ENCODE results near the gene WRNIP1. TPM values are rescaled to one million over a fixed set of nuclear protein-coding genes. Genes with fewer than 3 reads are reported as not detected.

WRNIP1 gene
- total and polyA plus RNA-seq, 2 of the 4 experiments (the other 2 are of a cell fraction) = 43.7 to 47.1 TPM

DNA sequence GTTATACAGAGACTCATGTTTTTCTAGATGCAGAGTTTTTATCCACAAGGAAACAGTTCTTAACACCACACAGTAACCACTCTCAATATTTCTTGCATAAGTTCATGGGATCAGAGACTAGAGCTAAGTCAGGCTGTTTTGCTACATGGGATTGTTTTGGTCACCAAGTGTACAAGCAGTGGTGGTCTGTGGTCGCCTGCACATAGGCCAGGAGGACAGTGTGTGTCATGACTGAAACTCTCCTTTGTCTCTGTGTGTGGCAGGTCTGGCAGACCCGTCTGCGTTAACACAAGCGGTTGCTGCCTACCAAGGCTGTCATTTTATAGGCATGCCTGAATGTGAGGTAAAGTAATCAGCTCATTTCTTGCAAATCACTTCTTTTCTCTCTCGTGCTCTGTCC, 18.9 kb downstream of the WRNIP1 start:
- POLR2A ChIA-PET (ENCODE audit: unreplicated experiment) = interaction anchor here (0.7 kb wide), 1 partner anchor 116 kb away, joined by 4 read pairs; no protein-coding TSS in a partner anchor
- H3K18ac ChIP-seq (ENCODE audit: low read depth, low read length) = no peak overlapping the region
- peaks cover 61 to 82% of the 10 kb centered on the region in 2 experiments for H3K79me1 ChIP-seq (ENCODE audit: low read depth in 1 of 2, low read length in 2 of 2)
- BruUV-seq (replicated peaks) = no TSS peak
- no peak overlapping the region for H4K91ac ChIP-seq (ENCODE audit: insufficient read depth, low read depth, low read length)
- H3K4me1 ChIP-seq (ENCODE audit: control insufficient read depth, insufficient read depth, low read length) = peaks cover 13% of the 10 kb centered on the region
- peaks cover 25% of the 10 kb centered on the region for H3K9me1 ChIP-seq (ENCODE audit: insufficient read depth, low read length)
- H3K27ac ChIP-seq (ENCODE audit: insufficient read depth, low read length) = peak overlapping the region; percentile 36; the same call in 1 of the 2 replicates
- no peak overlapping the region for H2BK15ac ChIP-seq (ENCODE audit: low read depth, low read length)
- H3K36me3 ChIP-seq (ENCODE audit: control insufficient read depth, insufficient read depth, low read length) = peaks cover 41% of the 10 kb centered on the region
- DNase-seq (no peak), ATAC-seq (ENCODE audit: low read depth) (peak; percentile 18; the same call in 1 of the 2 replicates)
- in situ Hi-C loops (cut with MboI; ENCODE audit: low sequenced_read_pairs) = no loop called here
- H4K5ac ChIP-seq (ENCODE audit: low read depth, low read length) = no peak overlapping the region
- H3K9me3 ChIP-seq (ENCODE audit: control insufficient read depth, insufficient read depth, low read length) = no peaks in the 10 kb centered on the region
- no peak overlapping the region for H3K4me3 ChIP-seq (ENCODE audit: insufficient read depth, low read depth, low read length)
- no CpG with 5 or more reads among the region's 5 CpGs for WGBS, 2 experiments (ENCODE audit: extremely low coverage in 2 of 2, insufficient read length in 1 of 2)
- H3K4ac ChIP-seq (ENCODE audit: low read depth, low read length) = no peak overlapping the region
- no peak overlapping the region for H2AFZ ChIP-seq (replicated peaks; ENCODE audit: low read length, poor library complexity)
- peak overlapping the region; percentile 45; the same call in 1 of the 2 replicates for H2AK5ac ChIP-seq (ENCODE audit: low read depth, low read length)
- H2BK120ac ChIP-seq (ENCODE audit: low read depth, low read length) = no peak overlapping the region
- intact Hi-C loops (cut with micrococcal nuclease) = no loop called here
- no peaks in the 10 kb centered on the region for H3K27me3 ChIP-seq (ENCODE audit: control insufficient read depth, insufficient read depth, low read length)
- no peak overlapping the region for H2BK20ac ChIP-seq (ENCODE audit: low read depth, low read length)
- no peak overlapping the region for H3K23ac ChIP-seq (ENCODE audit: low read depth, low read length)
- H2BK5ac ChIP-seq (ENCODE audit: low read depth, low read length, poor library complexity, severe bottlenecking) = peak overlapping the region; percentile 10
- no peak overlapping the region for H3K14ac ChIP-seq (replicated peaks; ENCODE audit: low read depth, low read length)
- peaks cover 17% of the 10 kb centered on the region for H4K20me1 ChIP-seq (ENCODE audit: insufficient read depth, low read length)
- H3K9ac ChIP-seq (ENCODE audit: low read depth, low read length) = no peak overlapping the region
- H3K4me2 ChIP-seq (ENCODE audit: low read depth, low read length) = no peak overlapping the region
- CTCF ChIA-PET = no interaction called here
- H2AK9ac ChIP-seq (replicated peaks; ENCODE audit: low read depth, low read length, poor library complexity) = no peak overlapping the region
- no peak overlapping the region for H4K8ac ChIP-seq (ENCODE audit: low read depth in 2 of 2, low read length in 2 of 2)
- TF ChIP-seq POLR2A (IDR thresholded peaks at IDR 0.05; ENCODE audit: low read depth, low read length) = no peak
- TF ChIP-seq, protein P1, sequence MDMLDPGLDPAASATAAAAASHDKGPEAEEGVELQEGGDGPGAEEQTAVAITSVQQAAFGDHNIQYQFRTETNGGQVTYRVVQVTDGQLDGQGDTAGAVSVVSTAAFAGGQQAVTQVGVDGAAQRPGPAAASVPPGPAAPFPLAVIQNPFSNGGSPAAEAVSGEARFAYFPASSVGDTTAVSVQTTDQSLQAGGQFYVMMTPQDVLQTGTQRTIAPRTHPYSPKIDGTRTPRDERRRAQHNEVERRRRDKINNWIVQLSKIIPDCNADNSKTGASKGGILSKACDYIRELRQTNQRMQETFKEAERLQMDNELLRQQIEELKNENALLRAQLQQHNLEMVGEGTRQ (IDR thresholded peaks at IDR 0.05; ENCODE audit: low read depth, low read length) = no peak
- no peak for TF ChIP-seq MAZ (IDR thresholded peaks at IDR 0.05; ENCODE audit: borderline replicate concordance, low read depth, low read length)
- TF ChIP-seq MXI1 (IDR thresholded peaks at IDR 0.05; ENCODE audit: borderline replicate concordance, low read depth, low read length) = no peak
- TF ChIP-seq FOS (IDR thresholded peaks at IDR 0.05; ENCODE audit: low read depth, low read length) = no peak
- TF ChIP-seq, protein P2, sequence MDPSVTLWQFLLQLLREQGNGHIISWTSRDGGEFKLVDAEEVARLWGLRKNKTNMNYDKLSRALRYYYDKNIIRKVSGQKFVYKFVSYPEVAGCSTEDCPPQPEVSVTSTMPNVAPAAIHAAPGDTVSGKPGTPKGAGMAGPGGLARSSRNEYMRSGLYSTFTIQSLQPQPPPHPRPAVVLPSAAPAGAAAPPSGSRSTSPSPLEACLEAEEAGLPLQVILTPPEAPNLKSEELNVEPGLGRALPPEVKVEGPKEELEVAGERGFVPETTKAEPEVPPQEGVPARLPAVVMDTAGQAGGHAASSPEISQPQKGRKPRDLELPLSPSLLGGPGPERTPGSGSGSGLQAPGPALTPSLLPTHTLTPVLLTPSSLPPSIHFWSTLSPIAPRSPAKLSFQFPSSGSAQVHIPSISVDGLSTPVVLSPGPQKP (IDR thresholded peaks at IDR 0.05; ENCODE audit: borderline replicate concordance, low read depth, low read length) = no peak
- TF ChIP-seq SMC3 (IDR thresholded peaks at IDR 0.05; ENCODE audit: low read depth, low read length) = no peak
- no peak for TF ChIP-seq BHLHE40 (IDR thresholded peaks at IDR 0.05; ENCODE audit: low read depth, low read length)
- TF ChIP-seq CHD1 (IDR thresholded peaks at IDR 0.05; ENCODE audit: low read depth, low read length) = no peak
- TF ChIP-seq NFE2L2 (IDR thresholded peaks at IDR 0.05; ENCODE audit: low read depth, low read length) = no peak
- TF ChIP-seq MAFK (IDR thresholded peaks at IDR 0.05; ENCODE audit: low read depth, low read length) = no peak
- TF ChIP-seq, protein P3, sequence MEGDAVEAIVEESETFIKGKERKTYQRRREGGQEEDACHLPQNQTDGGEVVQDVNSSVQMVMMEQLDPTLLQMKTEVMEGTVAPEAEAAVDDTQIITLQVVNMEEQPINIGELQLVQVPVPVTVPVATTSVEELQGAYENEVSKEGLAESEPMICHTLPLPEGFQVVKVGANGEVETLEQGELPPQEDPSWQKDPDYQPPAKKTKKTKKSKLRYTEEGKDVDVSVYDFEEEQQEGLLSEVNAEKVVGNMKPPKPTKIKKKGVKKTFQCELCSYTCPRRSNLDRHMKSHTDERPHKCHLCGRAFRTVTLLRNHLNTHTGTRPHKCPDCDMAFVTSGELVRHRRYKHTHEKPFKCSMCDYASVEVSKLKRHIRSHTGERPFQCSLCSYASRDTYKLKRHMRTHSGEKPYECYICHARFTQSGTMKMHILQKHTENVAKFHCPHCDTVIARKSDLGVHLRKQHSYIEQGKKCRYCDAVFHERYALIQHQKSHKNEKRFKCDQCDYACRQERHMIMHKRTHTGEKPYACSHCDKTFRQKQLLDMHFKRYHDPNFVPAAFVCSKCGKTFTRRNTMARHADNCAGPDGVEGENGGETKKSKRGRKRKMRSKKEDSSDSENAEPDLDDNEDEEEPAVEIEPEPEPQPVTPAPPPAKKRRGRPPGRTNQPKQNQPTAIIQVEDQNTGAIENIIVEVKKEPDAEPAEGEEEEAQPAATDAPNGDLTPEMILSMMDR (conservative IDR thresholded peaks at IDR 0.05; ENCODE audit: low read depth, low read length) = no peak
- TF ChIP-seq RAD21 (IDR thresholded peaks at IDR 0.05; ENCODE audit: low read length) = no peak
- TF ChIP-seq RCOR1 (IDR thresholded peaks at IDR 0.05; ENCODE audit: insufficient replicate concordance, low read length) = no peak
- no peak for TF ChIP-seq RFX5 (IDR thresholded peaks at IDR 0.05; ENCODE audit: low read depth, low read length)
- TF ChIP-seq CEBPB (IDR thresholded peaks at IDR 0.05; ENCODE audit: low read depth, low read length) = no peak
- H3K56ac ChIP-seq (ENCODE audit: extremely low read depth, insufficient read depth, low read length) = no peak overlapping the region
- dilution Hi-C loops (cut with HindIII; ENCODE audit: low sequenced_read_pairs, unreplicated experiment) = no loop called here

All from IMR-90 (cell line).